Aortic smooth muscle cell (primary cell): ENCODE data around the gene VPS52. TPM values are rescaled to one million over a fixed set of nuclear protein-coding genes. Genes with fewer than 3 reads are reported as not detected.

ENCODE experiments used
- total RNA-seq: library from RNA; depleted of rRNA; stranded (reverse); fragments of >200 nt; gene quantifications from 2 replicates; pipeline ENCODE4 v1.2.3, GENCODE V29; 2014

Gene VPS52, protein sequence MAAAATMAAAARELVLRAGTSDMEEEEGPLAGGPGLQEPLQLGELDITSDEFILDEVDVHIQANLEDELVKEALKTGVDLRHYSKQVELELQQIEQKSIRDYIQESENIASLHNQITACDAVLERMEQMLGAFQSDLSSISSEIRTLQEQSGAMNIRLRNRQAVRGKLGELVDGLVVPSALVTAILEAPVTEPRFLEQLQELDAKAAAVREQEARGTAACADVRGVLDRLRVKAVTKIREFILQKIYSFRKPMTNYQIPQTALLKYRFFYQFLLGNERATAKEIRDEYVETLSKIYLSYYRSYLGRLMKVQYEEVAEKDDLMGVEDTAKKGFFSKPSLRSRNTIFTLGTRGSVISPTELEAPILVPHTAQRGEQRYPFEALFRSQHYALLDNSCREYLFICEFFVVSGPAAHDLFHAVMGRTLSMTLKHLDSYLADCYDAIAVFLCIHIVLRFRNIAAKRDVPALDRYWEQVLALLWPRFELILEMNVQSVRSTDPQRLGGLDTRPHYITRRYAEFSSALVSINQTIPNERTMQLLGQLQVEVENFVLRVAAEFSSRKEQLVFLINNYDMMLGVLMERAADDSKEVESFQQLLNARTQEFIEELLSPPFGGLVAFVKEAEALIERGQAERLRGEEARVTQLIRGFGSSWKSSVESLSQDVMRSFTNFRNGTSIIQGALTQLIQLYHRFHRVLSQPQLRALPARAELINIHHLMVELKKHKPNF
- total RNA-seq = 45.0 and 52.2 TPM in 2 replicates

GRCh38 chr6:33271468-33272274 lies at the start of gene VPS52, which contains the start of gene RPS18:
TSS of gene VPS52 (minus strand) at chr6:33271876. CDS start at chr6:33271675, 201 bp downstream.
TSS of gene RPS18 (plus strand) at chr6:33272075. CDS start at chr6:33272120, 45 bp downstream.

DNA sequence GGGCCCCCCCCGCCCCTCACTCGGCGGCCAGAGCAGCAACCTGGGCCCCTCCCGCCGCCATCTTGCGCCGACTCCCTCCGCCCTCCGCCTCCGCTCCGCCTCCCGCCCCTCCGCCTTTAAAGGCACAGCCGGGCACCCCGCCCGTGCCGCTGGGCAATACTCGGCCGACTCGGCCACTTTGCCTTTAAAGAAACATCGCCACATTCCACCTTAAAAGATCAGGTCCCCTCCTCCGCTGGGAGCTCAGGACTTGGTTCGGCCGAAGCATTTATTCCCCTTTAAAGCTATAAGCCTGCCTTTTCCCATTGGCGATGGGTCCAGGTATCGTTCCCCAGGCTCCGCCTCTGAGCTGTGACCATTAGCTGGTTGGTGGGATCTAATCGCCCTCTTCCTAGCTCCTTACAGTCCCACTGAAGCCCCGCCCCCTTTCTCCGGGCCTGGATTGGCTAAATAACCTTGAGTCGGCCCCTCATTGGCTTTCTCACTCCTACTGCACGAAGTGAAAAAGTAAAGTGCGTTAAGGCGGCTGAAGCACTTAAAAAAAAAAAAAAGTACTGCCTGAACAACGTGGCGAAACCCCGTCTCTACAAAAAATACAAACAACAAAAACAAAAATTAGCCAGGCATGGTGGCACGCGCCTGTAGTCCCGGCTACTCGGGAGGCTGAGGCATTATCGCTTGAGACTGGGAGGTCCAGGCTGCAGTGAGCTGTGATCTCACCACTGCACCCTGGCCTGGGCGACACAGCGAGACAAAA lies 46.2 kb upstream of the VPS52 start, which contains the start of gene ZBTB22:
ZBTB22 (minus strand) TSS at position 76 of the 757 bp plus-strand sequence. CDS start 828 bp downstream, outside the sequence.

DNA sequence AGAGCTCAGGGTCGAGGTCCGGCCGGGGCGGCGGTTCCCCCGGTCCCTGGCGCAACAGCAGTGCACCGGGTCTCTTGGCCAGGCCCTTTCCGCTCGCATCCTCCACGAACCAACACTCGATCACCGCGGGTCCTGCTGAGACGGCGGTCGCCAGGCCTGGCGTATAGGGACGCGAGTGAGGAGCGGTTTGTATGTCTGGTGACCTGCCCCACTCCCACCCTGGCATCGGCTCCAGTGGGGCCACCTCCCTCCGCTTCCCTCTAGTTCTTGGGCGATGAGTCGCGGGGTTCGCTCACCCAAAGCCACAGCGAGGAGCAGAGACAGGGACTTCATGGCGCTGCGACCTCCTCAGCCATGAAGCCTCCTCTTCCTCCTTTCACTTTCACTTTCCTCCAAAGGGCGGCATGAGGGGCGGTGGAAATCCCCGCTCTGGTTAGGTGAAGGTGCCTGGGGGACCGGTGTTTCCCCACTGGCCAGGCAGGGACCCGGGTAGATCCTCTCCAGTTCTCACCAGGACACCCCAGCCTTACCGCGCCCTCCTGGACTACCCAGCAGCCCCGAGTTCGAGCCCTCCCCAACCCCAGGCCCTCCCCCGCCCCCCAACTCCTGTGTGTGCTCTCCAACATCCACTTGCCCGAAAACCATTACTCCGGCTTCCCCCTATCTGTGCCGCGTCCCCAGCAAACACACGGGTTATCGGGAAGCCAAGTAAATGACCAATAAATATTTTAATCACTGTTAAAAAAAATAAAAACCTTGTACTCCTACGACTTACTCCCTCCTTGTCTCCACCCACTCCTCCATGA lies 42.2 kb upstream of the VPS52 start, which contains the start of gene TAPBP:
TAPBP (minus strand) TSS at position 370 of the 806 bp plus-strand sequence; CDS start at position 333, 37 bp downstream.

DNA sequence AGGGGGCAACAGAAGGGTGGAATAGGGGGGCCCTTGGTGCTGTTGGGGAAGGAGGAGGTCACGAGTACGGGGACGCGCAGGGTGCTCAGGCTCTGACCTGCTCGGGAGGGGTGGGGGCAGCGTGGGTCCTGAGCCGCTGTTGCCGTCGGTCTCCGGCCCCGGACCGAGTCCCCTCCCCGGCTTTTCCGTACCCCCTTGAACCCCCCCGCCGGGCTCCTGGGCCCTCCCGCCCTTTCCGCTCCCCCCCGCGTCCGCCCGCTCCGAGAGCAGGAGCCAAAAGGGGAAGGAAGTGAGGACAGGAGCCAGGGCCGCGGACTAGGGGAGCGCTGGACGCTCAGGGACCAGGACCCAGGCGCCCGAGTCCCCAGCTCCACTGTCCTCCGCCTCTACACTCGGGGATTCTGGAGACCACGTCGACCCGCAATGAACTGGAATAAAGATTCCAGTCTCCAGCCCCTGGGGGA lies 27.1 kb upstream of the VPS52 start, which contains the start of gene RGL2:
RGL2 (minus strand) TSS at position 170 of the 464 bp plus-strand sequence. CDS start 332 bp downstream, outside the sequence.

DNA sequence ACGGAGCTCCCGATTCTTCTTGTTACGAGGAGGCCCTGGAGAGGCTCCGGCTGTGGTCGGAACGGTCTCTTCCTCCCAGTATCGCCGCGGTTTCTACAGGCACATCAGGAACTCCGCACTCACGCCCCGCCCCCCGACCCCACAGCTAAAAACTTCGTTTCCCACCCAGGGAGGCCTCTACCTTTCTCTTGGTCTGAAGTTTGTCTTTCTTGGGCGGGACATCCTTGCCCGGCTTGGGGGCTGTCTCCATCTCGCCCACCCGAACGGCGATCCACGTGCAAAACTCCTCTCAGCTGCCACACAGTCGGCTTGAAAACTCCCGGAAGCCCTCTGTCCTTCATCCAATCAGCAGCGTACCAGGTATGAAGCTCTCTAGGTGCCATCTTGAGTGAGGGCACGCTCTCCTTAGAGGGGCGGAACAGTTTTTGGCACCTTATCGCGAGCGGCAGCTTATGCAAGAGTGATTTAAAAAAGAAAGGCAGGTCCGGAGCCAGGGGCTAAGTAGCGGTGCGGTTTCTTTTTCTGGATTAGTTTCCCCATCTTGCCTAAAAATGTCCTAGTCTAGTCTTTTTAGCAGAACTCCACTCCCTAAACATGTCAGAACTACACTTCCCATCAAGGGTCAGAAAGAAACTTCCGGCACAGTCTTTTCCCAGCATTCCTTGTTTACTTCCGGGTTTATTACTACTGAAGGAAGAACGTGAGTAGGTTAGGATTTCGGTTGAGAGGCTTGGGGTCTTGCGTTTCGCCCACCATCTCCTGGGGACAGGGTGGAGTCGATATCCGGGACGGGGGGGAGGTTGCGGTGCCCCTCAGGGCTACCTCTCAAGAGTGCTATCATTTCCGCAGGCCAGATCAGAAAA lies 17.5 kb upstream of the VPS52 start, which contains the start of the genes PFDN6 and WDR46:
PFDN6 (plus strand) TSS at position 681 of the 863 bp plus-strand sequence. CDS start 256 bp downstream, outside the sequence.
WDR46 (minus strand) TSS at position 319 of the 863 bp plus-strand sequence; CDS start at position 250, 69 bp downstream.

GRCh38 chr6:33276864-33277662 lies 5.4 kb upstream of the VPS52 start, which contains the start of gene B3GALT4:
TSS of gene B3GALT4 (plus strand) at chr6:33277123. CDS start at chr6:33277420, 297 bp downstream.

GRCh38 chr6:33208091-33208967 lies 63.3 kb downstream of the VPS52 start, which contains the start of gene RING1:
TSS of gene RING1 (plus strand) at chr6:33208500. CDS start at chr6:33208823, 323 bp downstream.

GRCh38 chr6:33204415-33205190 lies 67.1 kb downstream of the VPS52 start, which contains the start of gene HSD17B8:
TSS of gene HSD17B8 (plus strand) at chr6:33204655. CDS start at chr6:33204669, 14 bp downstream.

Other genes starting within 250 kb of the VPS52 start
- gene HLA-DPA1, start 198.2 kb downstream of the VPS52 start, total RNA-seq = 2.0 and 2.8 TPM in 2 replicates
- gene HLA-DPB1, start 195.9 kb downstream of the VPS52 start, total RNA-seq = 14.3 and 20.3 TPM in 2 replicates
- 0.12 and 0.13 TPM in 2 replicates for gene COL11A2, start 79.4 kb downstream of the VPS52 start, total RNA-seq
- gene RXRB, start 71.2 kb downstream of the VPS52 start, total RNA-seq = 25.1 and 25.2 TPM in 2 replicates
- gene SLC39A7, start 71.0 kb downstream of the VPS52 start, total RNA-seq = 170 and 210 TPM in 2 replicates
- 8.6 and 12.6 TPM in 2 replicates for gene HSD17B8, start 67.2 kb downstream of the VPS52 start, total RNA-seq
- gene RING1, start 63.4 kb downstream of the VPS52 start, total RNA-seq = 31.0 and 35.0 TPM in 2 replicates
- gene RPS18, start 199 bp upstream of the VPS52 start, total RNA-seq = 4,494 and 5,354 TPM in 2 replicates
- gene B3GALT4, start 5.2 kb upstream of the VPS52 start, total RNA-seq = 10.0 and 12.2 TPM in 2 replicates
- 66.6 and 112 TPM in 2 replicates for gene WDR46, start 17.4 kb upstream of the VPS52 start, total RNA-seq
- gene PFDN6, start 17.7 kb upstream of the VPS52 start, total RNA-seq = 38.6 and 53.1 TPM in 2 replicates
- gene RGL2, start 27.1 kb upstream of the VPS52 start, total RNA-seq = 27.7 and 33.5 TPM in 2 replicates
- gene TAPBP, start 42.2 kb upstream of the VPS52 start, total RNA-seq = 42.9 and 51.9 TPM in 2 replicates
- 22.2 and 23.8 TPM in 2 replicates for gene ZBTB22, start 45.9 kb upstream of the VPS52 start, total RNA-seq
- 56.1 and 61.8 TPM in 2 replicates for gene DAXX, start 51.1 kb upstream of the VPS52 start, total RNA-seq
- gene KIFC1, start 119.9 kb upstream of the VPS52 start, total RNA-seq = 10.3 and 18.8 TPM in 2 replicates
- 20.1 and 21.9 TPM in 2 replicates for gene PHF1, start 139.1 kb upstream of the VPS52 start, total RNA-seq
- gene CUTA, start 146.2 kb upstream of the VPS52 start, total RNA-seq = 133 and 181 TPM in 2 replicates
- gene SYNGAP1, start 148.2 kb upstream of the VPS52 start, total RNA-seq = 2.4 and 4.4 TPM in 2 replicates
- 4.4 and 4.8 TPM in 2 replicates for gene ZBTB9, start 182.7 kb upstream of the VPS52 start, total RNA-seq